ENCODE data around the gene ZBTB34.

DNA sequence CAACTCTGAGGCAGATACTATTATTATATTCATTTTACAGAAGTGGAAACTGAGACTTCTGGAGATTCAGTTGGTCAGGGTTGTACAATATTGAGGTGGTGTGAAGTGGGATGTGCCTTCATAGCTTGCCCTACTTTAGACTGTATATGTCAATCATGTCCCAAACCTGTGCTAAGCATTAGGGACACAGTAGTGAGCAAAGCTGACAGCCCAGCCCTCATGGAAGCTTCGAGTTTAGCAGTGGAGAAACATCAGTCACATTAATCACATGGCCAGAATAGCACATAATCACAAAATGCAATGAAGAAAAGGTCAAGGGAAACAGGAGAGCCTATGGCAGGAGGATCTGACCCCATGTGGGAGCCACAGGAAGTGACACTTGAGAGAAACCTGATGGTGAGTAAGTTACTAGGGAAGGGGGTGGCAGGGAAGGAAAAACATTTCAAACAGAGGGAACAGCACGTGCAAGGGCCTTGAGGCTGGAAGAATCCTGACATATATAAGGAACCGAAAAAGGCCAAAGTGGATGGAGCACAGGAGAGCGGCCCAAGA, 33.7 kb downstream of the ZBTB34 start:
- TF ChIP-seq, protein P1, sequence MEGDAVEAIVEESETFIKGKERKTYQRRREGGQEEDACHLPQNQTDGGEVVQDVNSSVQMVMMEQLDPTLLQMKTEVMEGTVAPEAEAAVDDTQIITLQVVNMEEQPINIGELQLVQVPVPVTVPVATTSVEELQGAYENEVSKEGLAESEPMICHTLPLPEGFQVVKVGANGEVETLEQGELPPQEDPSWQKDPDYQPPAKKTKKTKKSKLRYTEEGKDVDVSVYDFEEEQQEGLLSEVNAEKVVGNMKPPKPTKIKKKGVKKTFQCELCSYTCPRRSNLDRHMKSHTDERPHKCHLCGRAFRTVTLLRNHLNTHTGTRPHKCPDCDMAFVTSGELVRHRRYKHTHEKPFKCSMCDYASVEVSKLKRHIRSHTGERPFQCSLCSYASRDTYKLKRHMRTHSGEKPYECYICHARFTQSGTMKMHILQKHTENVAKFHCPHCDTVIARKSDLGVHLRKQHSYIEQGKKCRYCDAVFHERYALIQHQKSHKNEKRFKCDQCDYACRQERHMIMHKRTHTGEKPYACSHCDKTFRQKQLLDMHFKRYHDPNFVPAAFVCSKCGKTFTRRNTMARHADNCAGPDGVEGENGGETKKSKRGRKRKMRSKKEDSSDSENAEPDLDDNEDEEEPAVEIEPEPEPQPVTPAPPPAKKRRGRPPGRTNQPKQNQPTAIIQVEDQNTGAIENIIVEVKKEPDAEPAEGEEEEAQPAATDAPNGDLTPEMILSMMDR (IDR thresholded peaks at IDR 0.05): no peak
- no peak for TF ChIP-seq POLR2AphosphoS5 (IDR thresholded peaks at IDR 0.05)
- TF ChIP-seq EP300 (IDR thresholded peaks at IDR 0.05): no peak
